Spleen (tissue), 11 donors: ENCODE data around the gene NFE2L3. TPM values are rescaled to one million over a fixed set of nuclear protein-coding genes. Genes with fewer than 3 reads are reported as not detected.
"Not testable (repeated sequence)": the region's sequence is repeated elsewhere in the genome, so short reads cannot be mapped to it uniquely, and the experiment has no call there.

Experiments used
- DNase-seq: peaks from one replicate; pipeline ENCODE4 v3.0.0-alpha.2; 2020
- H3K27ac ChIP-seq, 8 donors: fragments of 200-600 bp; sonication (generic) in 7 of 8; 1 replicate in 4 of 8; 2 replicates in 4 of 8; pipeline versions ENCODE4 v1.5.0 to v1.8.0; 2016 to 2021; ENCODE audit warnings: inconsistent platforms in 4 of 8, mild to moderate bottlenecking in 4 of 8, moderate library complexity in 1 of 8
- H3K27me3 ChIP-seq, 7 donors: fragments of 200-600 bp; sonication (generic) in 6 of 7; replicated peaks in 1 of 7; 1 replicate in 4 of 7; 2 replicates in 3 of 7; pipeline versions ENCODE4 v1.5.0 to v1.8.0; 2016 to 2021; ENCODE audit warnings: inconsistent platforms in 3 of 7, mild to moderate bottlenecking in 1 of 7
- H3K36me3 ChIP-seq, 6 donors: fragments of 200-600 bp; sonication (generic) in 5 of 6; 1 replicate in 4 of 6; 2 replicates in 2 of 6; pipeline versions ENCODE4 v1.5.0 to v1.8.0; 2016 to 2021; ENCODE audit warnings: inconsistent platforms in 2 of 6
- H3K4me1 ChIP-seq, 6 donors: fragments of 200-600 bp; sonication (generic) in 5 of 6; 1 replicate in 3 of 6; 2 replicates in 3 of 6; pipeline versions ENCODE4 v1.5.0 to v1.8.0; 2016 to 2021; ENCODE audit warnings: inconsistent platforms in 3 of 6
- H3K4me3 ChIP-seq, 8 donors: fragments of 200-600 bp; sonication (generic) in 7 of 8; 1 replicate in 4 of 8; 2 replicates in 4 of 8; pipeline versions ENCODE4 v1.5.0 to v1.8.0; 2016 to 2021; ENCODE audit warnings: inconsistent platforms in 4 of 8, mild to moderate bottlenecking in 4 of 8, moderate library complexity in 2 of 8
- H3K9me3 ChIP-seq, 8 donors: fragments of 200-600 bp; sonication (generic) in 7 of 8; 1 replicate in 4 of 8; 2 replicates in 4 of 8; pipeline versions ENCODE4 v1.5.0 to v1.8.0; 2016 to 2021; ENCODE audit warnings: inconsistent platforms in 4 of 8
- POLR2A ChIP-seq, 3 donors: fragments of 450-650 bp; IDR thresholded peaks; one replicate each; pipeline ENCODE4 v1.5.1; 2017; ENCODE audit warnings: antibody characterized with exemption in 3 of 3, mild to moderate bottlenecking in 1 of 3
- POLR2AphosphoS5 ChIP-seq, 3 donors: sonication (generic); formaldehyde crosslinking; IDR thresholded peaks; one replicate each; pipeline ENCODE4 v1.5.1; 2017; ENCODE audit warnings: antibody characterized with exemption in 3 of 3
- WGBS, 5 donors: extraction: QIAGEN DNeasy Blood & Tissue Kit in 3 of 5; methylation state at CpG; one replicate each; pipeline versions ENCODE4 v1.1.5 to v1.1.7; 2013 to 2018; 5-methylcytosine and 5-hydroxymethylcytosine counted together
- intact Hi-C: fragments of 100-400 bp; cut with DNase I; formaldehyde crosslinking; loops from one replicate; pipeline ENCODE4 v1.15.0; 2023; ENCODE audit warnings: low total_unique reads
- polyA plus RNA-seq, 3 donors: library from polyadenylated mRNA; stranded (reverse); fragments of 200-250 nt; gene quantifications; one replicate each; pipeline ENCODE4 v1.2.1, GENCODE V29; 2013
- total RNA-seq, 7 donors: library from RNA; depleted of rRNA in 3 of 7; stranded (reverse); fragments of >200 nt in 3 of 7; fragmentation: NEBNext Ultra II Directional in 4 of 7; extraction: Animal tissue kit (Norgen Biotek cat#: 25700) in 4 of 7; gene quantifications; one replicate each; pipeline versions ENCODE4 v1.1.0 to v1.2.1, GENCODE V29; 2016 to 2021
- TF ChIP-seq, protein P1 (sequence below), 11 experiments: fragments of 200-600 bp in 7 of 11; fragments of 450-650 bp in 4 of 11; sonication (generic) in 4 of 11; IDR thresholded peaks in 8 of 11; conservative IDR thresholded peaks in 3 of 11; 1 replicate in 7 of 11; 2 replicates in 4 of 11; pipeline versions ENCODE4 v1.4.0 to v1.8.0; 2016 to 2021; ENCODE audit warnings: antibody characterized with exemption in 11 of 11, inconsistent platforms in 4 of 11, mild to moderate bottlenecking in 1 of 11
- donor health status: healthy with polysubstance abuse.
- donor health status: DM: no; HTN: no; CAD: no; lungs with moderate emphysema.
- donor health status: DM: no; HTN: no; CAD: no.
- donor health status: Bipolar disorder and iron deficiency.
- donor health status: healthy.
- donor health status: DM: no; HTN: no; CAD: no.
- donor health status: DM: yes; HTN: yes; CAD: no.

Gene NFE2L3
- total and polyA plus RNA-seq, 10 donors: 4.9 to 12.7 (median 7.8) TPM

DNA sequence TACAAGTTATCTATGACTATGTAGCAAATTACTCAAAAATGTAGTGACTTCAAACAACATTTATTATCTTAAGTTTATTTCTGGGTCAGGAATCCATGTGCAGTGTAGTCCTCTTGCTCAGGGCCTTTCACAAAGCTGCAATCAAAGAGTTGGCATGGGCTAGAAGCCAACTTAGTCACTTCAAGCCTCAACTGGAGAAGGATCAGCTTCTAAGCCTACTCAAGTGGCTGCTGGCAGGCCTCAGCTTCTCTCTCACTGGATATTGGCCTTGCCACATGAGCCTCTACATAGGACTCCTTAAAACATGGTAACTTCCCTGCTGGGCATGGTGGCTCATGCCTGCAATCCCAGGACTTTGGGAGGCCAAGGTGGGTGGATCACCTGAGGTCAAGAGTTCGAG, 5.0 kb upstream of the NFE2L3 start:
- H3K4me3 ChIP-seq: no peak overlapping the region
- TF ChIP-seq POLR2A (IDR thresholded peaks at IDR 0.05) (no peak), POLR2AphosphoS5 (IDR thresholded peaks at IDR 0.05) (no peak)
- TF ChIP-seq, protein P1, sequence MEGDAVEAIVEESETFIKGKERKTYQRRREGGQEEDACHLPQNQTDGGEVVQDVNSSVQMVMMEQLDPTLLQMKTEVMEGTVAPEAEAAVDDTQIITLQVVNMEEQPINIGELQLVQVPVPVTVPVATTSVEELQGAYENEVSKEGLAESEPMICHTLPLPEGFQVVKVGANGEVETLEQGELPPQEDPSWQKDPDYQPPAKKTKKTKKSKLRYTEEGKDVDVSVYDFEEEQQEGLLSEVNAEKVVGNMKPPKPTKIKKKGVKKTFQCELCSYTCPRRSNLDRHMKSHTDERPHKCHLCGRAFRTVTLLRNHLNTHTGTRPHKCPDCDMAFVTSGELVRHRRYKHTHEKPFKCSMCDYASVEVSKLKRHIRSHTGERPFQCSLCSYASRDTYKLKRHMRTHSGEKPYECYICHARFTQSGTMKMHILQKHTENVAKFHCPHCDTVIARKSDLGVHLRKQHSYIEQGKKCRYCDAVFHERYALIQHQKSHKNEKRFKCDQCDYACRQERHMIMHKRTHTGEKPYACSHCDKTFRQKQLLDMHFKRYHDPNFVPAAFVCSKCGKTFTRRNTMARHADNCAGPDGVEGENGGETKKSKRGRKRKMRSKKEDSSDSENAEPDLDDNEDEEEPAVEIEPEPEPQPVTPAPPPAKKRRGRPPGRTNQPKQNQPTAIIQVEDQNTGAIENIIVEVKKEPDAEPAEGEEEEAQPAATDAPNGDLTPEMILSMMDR (IDR thresholded peaks at IDR 0.05 in 8 of 11, conservative IDR thresholded peaks at IDR 0.05 in 3 of 11): no peak
- 82 to 100% (median 92%) methylated on average over 1 of the region's 1 CpG for WGBS, 5 donors
- no peaks in the 10 kb centered on the region for H3K9me3 ChIP-seq
- H3K4me1 ChIP-seq: peaks cover 0 to 19% (median 9%) of the 10 kb centered on the region in 6 donors
- H3K27ac ChIP-seq: no peak overlapping the region
- intact Hi-C loops: no loop called here
- no peak for DNase-seq
- H3K36me3 ChIP-seq: no peaks in the 10 kb centered on the region
- H3K27me3 ChIP-seq: peaks cover 0 to 15% (median 0%) of the 10 kb centered on the region in 7 donors

DNA sequence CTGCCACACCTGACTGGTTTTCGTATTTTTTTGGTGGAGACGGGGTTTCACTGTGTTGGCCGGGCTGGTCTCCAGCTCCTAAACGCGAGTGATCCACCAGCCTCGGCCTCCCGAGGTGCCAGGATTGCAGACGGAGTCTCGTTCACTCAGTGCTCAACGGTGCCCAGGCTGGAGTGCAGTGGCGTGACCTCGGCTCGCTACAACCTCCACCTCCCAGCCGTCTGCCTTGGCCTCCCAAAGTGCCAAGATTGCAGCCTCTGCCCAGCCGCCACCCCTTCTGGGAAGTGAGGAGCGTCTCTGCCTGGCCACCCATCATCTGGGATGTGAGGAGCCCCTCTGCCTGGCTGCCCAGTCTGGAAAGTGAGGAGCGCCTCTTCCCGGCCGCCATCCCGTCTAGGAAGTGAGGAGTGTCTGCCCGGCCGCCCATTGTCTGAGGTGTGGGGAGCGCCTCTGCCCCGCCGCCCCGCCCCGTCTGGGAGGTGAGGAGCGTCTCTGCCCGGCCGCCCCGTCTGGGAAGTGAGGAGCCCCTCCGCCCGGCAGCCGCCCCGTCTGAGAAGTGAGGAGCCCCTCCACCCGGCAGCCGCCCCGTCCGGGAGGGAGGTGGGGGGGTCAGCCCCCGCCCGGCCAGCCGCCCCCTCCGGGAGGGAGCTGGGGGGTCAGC, 4.2 kb upstream of the NFE2L3 start:
- WGBS, 5 donors: 94 to 96% (median 94%) methylated on average over 17 to 43 of the region's 43 CpGs
- intact Hi-C loops: not testable (repeated sequence)

DNA sequence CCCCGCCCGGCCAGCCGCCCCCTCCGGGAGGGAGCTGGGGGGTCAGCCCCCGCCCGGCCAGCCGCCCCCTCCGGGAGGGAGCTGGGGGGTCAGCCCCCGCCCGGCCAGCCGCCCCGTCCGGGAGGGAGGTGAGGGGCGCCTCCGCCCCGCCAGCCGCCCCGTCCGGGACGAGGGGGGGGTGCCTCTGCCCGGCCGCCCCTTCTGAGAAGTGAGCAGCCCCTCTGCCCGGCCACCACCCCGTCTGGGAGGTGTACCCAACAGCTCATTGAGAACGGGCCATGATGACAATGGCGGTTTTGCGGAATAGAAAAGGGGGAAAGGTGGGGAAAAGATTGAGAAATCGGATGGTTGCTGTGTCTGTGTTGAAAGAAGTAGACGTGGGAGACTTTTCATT, 3.7 kb upstream of the NFE2L3 start:
- H3K27ac ChIP-seq, H3K36me3 ChIP-seq, intact Hi-C loops, H3K4me3 ChIP-seq, H3K9me3 ChIP-seq, DNase-seq: not testable (repeated sequence)
- Histone ChIP-seq H3K4me1 (peaks cover 0 to 26% (median 16%) of the 10 kb centered on the region in 6 donors), H3K27me3 (peaks cover 0 to 25% (median 0%) of the 10 kb centered on the region in 7 donors)
- WGBS, 5 donors: 79 to 92% (median 84%) methylated on average over 11 to 29 of the region's 29 CpGs

More for the DNA sequence above, 4.2 kb upstream of the NFE2L3 start:
- not testable (repeated sequence) for DNase-seq, H3K9me3 ChIP-seq, H3K4me3 ChIP-seq, H3K27ac ChIP-seq, H3K36me3 ChIP-seq
- Histone ChIP-seq H3K27me3 (peaks cover 0 to 20% (median 0%) of the 10 kb centered on the region in 7 donors), H3K4me1 (peaks cover 0 to 21% (median 12%) of the 10 kb centered on the region in 6 donors)

DNA sequence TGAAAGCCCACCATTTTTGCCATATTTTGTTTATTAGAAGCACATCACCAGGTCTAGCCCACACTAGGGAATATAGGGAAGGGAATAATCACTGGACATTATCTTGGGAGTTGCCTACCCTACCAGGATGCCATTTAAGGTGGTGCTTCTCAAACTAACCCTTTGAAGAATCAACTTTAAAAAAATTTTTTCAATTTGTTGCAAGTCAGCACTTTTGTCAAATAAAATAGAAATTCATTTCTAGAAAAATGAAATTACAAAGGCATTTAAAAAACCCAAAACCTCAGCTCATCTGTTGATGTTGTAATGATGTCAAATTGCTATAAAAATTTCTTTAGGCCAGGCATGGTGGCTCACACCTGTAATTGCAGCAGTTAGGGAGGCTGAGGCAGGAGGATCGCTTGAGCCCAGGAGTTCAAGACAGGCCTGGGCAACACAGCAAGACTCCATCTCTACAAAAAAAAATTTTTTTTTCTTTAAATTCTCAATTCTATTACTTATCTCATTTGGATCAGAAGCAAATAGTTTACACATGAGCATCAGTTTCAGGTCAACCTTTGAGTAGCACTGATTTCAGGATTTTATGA, 2.5 kb upstream of the NFE2L3 start:
- DNase-seq: no peak
- intact Hi-C loops: no loop called here
- Histone ChIP-seq H3K9me3 (no peaks in the 10 kb centered on the region), H3K36me3 (no peaks in the 10 kb centered on the region), H3K27me3 (peaks cover 0 to 16% (median 0%) of the 10 kb centered on the region in 7 donors), H3K27ac (no peak overlapping the region), H3K4me1 (peaks cover 0 to 37% (median 27%) of the 10 kb centered on the region in 6 donors), H3K4me3 (no peak overlapping the region)
- TF ChIP-seq POLR2A (IDR thresholded peaks at IDR 0.05) (no peak), POLR2AphosphoS5 (IDR thresholded peaks at IDR 0.05) (no peak)
- TF ChIP-seq, protein P1 (IDR thresholded peaks at IDR 0.05 in 8 of 11, conservative IDR thresholded peaks at IDR 0.05 in 3 of 11): no peak
- 90 to 100% (median 97%) methylated on average over 1 of the region's 1 CpG for WGBS, 5 donors

DNA sequence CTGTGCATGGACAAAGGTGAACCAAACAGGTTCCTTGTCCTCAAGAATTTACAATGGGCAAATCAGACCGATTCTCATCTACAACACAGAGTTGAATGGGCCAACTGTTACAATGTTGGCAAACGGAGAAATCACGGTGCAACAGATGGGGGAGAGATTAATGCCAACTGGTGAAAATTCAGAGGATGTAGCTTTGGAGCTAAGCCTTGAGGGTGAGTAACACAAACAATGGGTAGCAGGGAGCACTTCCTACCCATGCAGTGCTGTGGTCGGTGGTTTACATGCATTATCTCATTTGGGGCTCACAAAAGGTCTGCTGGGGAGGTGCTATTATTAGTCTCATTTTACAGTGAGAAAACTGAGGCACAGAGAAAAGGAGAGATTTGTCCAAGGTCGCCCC, 902 bp upstream of the NFE2L3 start:
- intact Hi-C loops: no loop called here
- WGBS, 5 donors: 72 to 89% (median 80%) methylated on average over 5 of the region's 5 CpGs
- TF ChIP-seq, protein P1 (IDR thresholded peaks at IDR 0.05 in 8 of 11, conservative IDR thresholded peaks at IDR 0.05 in 3 of 11): no peak
- TF ChIP-seq POLR2AphosphoS5 (IDR thresholded peaks at IDR 0.05): no peak
- TF ChIP-seq POLR2A (IDR thresholded peaks at IDR 0.05): no peak

More for the DNA sequence above, 902 bp upstream of the NFE2L3 start:
- Histone ChIP-seq H3K9me3 (no peaks in the 10 kb centered on the region), H3K4me1 (peaks cover 8 to 49% (median 43%) of the 10 kb centered on the region in 6 donors), H3K27ac (peak overlapping the region in 3 of 8 donors; percentile 74 to 89 (median 82)), H3K4me3 (peak overlapping the region in 3 of 8 donors; percentile 58 to 96 (median 73)), H3K27me3 (peaks cover 0 to 10% (median 0%) of the 10 kb centered on the region in 7 donors), H3K36me3 (no peaks in the 10 kb centered on the region)
- DNase-seq: no peak
